ENCODE results near the gene PKM.

GRCh38 chr15:72155635-72156616, 75.1 kb downstream of the PKM start:
- TF ChIP-seq POLR2AphosphoS5 (IDR thresholded peaks at IDR 0.05) (no peak), CTCF (IDR thresholded peaks at IDR 0.05) (peak; percentile 78 to 90 (median 82)), EP300 (IDR thresholded peaks at IDR 0.05) (no peak), POLR2A (IDR thresholded peaks at IDR 0.05) (no peak)

All from sigmoid colon (tissue), 4 donors.